Right lung (tissue), 5 donors: ENCODE measurements around the gene MORN1. TPM values are rescaled to one million over a fixed set of nuclear protein-coding genes. Genes with fewer than 3 reads are reported as not detected.
"Not testable (repeated sequence)": the region's sequence is repeated elsewhere in the genome, so short reads cannot be mapped to it uniquely, and the experiment has no call there.

Experiments used
- DNase-seq, 2 donors: peaks; one replicate each; pipeline ENCODE4 v3.0.0-alpha.2; 2013
- polyA plus RNA-seq, 5 donors: library from polyadenylated mRNA; unstranded; fragments of 120-200 nt; gene quantifications; one replicate each; pipeline versions ENCODE4 v1.2.1 to v1.2.3, GENCODE V29; 2013; ENCODE audit warnings: inconsistent platforms in 1 of 5, low replicate concordance in 1 of 5; ENCODE audit not compliant: insufficient read length in 5 of 5, insufficient read depth in 1 of 5

MORN1 gene
- polyA plus RNA-seq, 5 donors, result 9.7 to 16.3 (median 14.9) TPM

- no peak for DNase-seq
These were observed 84.2 kb downstream of the MORN1 start for GRCh38 chr1:2307064-2307605.

GRCh38 chr1:2306151-2306978 lies 85.0 kb downstream of the MORN1 start:
- DNase-seq, result no peak

- DNase-seq, result no peak
These were observed 86.3 kb downstream of the MORN1 start for GRCh38 chr1:2304921-2305681.

- no peak for DNase-seq
These were observed 87.1 kb downstream of the MORN1 start for GRCh38 chr1:2304282-2304681.

GRCh38 chr1:2303781-2304180 lies 87.6 kb downstream of the MORN1 start:
- no peak for DNase-seq

GRCh38 chr1:2303016-2303775 lies 88.2 kb downstream of the MORN1 start:
- DNase-seq, result no peak

- no peak for DNase-seq
These were observed 88.9 kb downstream of the MORN1 start for GRCh38 chr1:2302292-2302925.

GRCh38 chr1:2301607-2302291 lies 89.6 kb downstream of the MORN1 start:
- DNase-seq, result no peak

- DNase-seq, result no peak
These were observed 90.3 kb downstream of the MORN1 start for GRCh38 chr1:2300851-2301606.

- no peak for DNase-seq
These were observed 91.2 kb downstream of the MORN1 start for GRCh38 chr1:2300004-2300771.

- DNase-seq, result peak; percentile 84 to 88
These were observed 92.2 kb downstream of the MORN1 start for GRCh38 chr1:2299131-2299627.

- no peak for DNase-seq
These were observed 92.7 kb downstream of the MORN1 start for GRCh38 chr1:2298685-2299084.

GRCh38 chr1:2297246-2298011 lies 93.9 kb downstream of the MORN1 start:
- no peak for DNase-seq

- DNase-seq, result no peak
These were observed 94.7 kb downstream of the MORN1 start for GRCh38 chr1:2296614-2297013.

GRCh38 chr1:2296211-2296610 lies 95.1 kb downstream of the MORN1 start:
- not testable (repeated sequence) for DNase-seq

- no peak for DNase-seq
These were observed 95.8 kb downstream of the MORN1 start for GRCh38 chr1:2295526-2295925.

- no peak for DNase-seq
These were observed 96.7 kb downstream of the MORN1 start for GRCh38 chr1:2294725-2295078.

- DNase-seq, result no peak
These were observed 97.2 kb downstream of the MORN1 start for GRCh38 chr1:2294033-2294724.
